SK-N-SH (cell line): Measurements from ENCODE around the gene UBR1. TPM values are rescaled to one million over a fixed set of nuclear protein-coding genes. Genes with fewer than 3 reads are reported as not detected.
"Not testable (repeated sequence)": the region's sequence is repeated elsewhere in the genome, so short reads cannot be mapped to it uniquely, and the experiment has no call there.

Experiments used
- CTCF ChIA-PET: fragments of 300-600, 350-600 bp; formaldehyde crosslinking; extraction: SDS; loops from one replicate; lab custom pipeline; 2021; lab: Yijun Ruan, JAX
- POLR2A ChIA-PET: fragments of 350-600 bp; sonication (Branson Sonifier 250); formaldehyde crosslinking; extraction: SDS; loops from one replicate; lab custom pipeline; 2020; ENCODE audit warnings: antibody characterized with exemption, inconsistent platforms; lab: Yijun Ruan, JAX
- DNase-seq: peaks from one replicate; pipeline ENCODE4 v3.0.0; 2012
- H2AFZ ChIP-seq: fragments of 200-600 bp; sonication (generic); 2 replicates; pipeline ENCODE4 v1.8.1; 2016; ENCODE audit warnings: antibody characterized with exemption, mild to moderate bottlenecking, low read depth
- H3F3A ChIP-seq: fragments of 200-600 bp; sonication (generic); replicated peaks from 2 replicates; pipeline ENCODE3; 2016; ENCODE audit warnings: antibody characterized with exemption, mild to moderate bottlenecking; ENCODE audit not compliant: insufficient read depth
- H3K27ac ChIP-seq, 2 experiments: fragments of 200-500 bp in 1 of 2; fragments of 200-600 bp in 1 of 2; sonication (Bioruptor generic) in 1 of 2; sonication (generic), shearing (Covaris generic) in 1 of 2; 2 replicates each; pipeline versions ENCODE4 v1.5.1 to v1.6.1; 2014 to 2016; ENCODE audit warnings: low read depth in 2 of 2, inconsistent platforms in 1 of 2, low read length in 1 of 2, mild to moderate bottlenecking in 1 of 2, mixed read lengths in 1 of 2
- H3K27me3 ChIP-seq: fragments of 200-600 bp; sonication (generic), shearing (Covaris generic); 2 replicates; pipeline ENCODE4 v1.6.1; 2016; ENCODE audit warnings: mixed run types; ENCODE audit not compliant: insufficient read depth
- H3K36me3 ChIP-seq, 2 experiments: fragments of 200-500 bp in 1 of 2; fragments of 200-600 bp in 1 of 2; sonication (Bioruptor generic) in 1 of 2; sonication (generic) in 1 of 2; replicated peaks in 1 of 2; 2 replicates each; pipeline versions ENCODE3 to v1.5.1; 2014 to 2016; ENCODE audit warnings: low read length in 1 of 2, mild to moderate bottlenecking in 1 of 2; ENCODE audit not compliant: insufficient read depth in 2 of 2, control insufficient read depth in 1 of 2
- H3K4me1 ChIP-seq, 2 experiments: fragments of 200-500 bp in 1 of 2; fragments of 200-600 bp in 1 of 2; sonication (Bioruptor generic) in 1 of 2; sonication (generic), shearing (Covaris generic) in 1 of 2; 2 replicates each; pipeline versions ENCODE4 v1.5.1 to v1.6.1; 2014 to 2016; ENCODE audit warnings: low read depth in 1 of 2, low read length in 1 of 2, mixed run types in 1 of 2; ENCODE audit not compliant: insufficient read depth in 2 of 2, control insufficient read depth in 1 of 2
- H3K4me2 ChIP-seq: fragments of 200-600 bp; sonication (generic), shearing (Covaris generic); 2 replicates; pipeline ENCODE4 v1.6.1; 2017; ENCODE audit warnings: mixed run types
- H3K4me3 ChIP-seq, 2 experiments: fragments of 200-500 bp in 1 of 2; fragments of 200-600 bp in 1 of 2; sonication (Bioruptor generic) in 1 of 2; sonication (generic), shearing (Covaris generic) in 1 of 2; 2 replicates each; pipeline versions ENCODE4 v1.5.1 to v1.8.1; 2014 to 2016; ENCODE audit warnings: low read depth in 2 of 2, inconsistent platforms in 1 of 2, low read length in 1 of 2, mild to moderate bottlenecking in 1 of 2, mixed read lengths in 1 of 2, moderate library complexity in 1 of 2
- H3K79me2 ChIP-seq: fragments of 200-600 bp; sonication (generic); 2 replicates; pipeline ENCODE4 v1.8.1; 2017; ENCODE audit warnings: mild to moderate bottlenecking; ENCODE audit not compliant: insufficient read depth
- H3K9ac ChIP-seq: fragments of 200-600 bp; sonication (generic); 2 replicates; pipeline ENCODE4 v1.6.1; 2017; ENCODE audit warnings: mixed run types
- H3K9me2 ChIP-seq: fragments of 200-600 bp; sonication (generic); 2 replicates; pipeline ENCODE4 v1.6.1; 2017; ENCODE audit warnings: mixed run types
- H3K9me3 ChIP-seq: fragments of 200-600 bp; sonication (generic); 2 replicates; pipeline ENCODE4 v1.6.1; 2017; ENCODE audit warnings: mixed run types, mild to moderate bottlenecking, moderate library complexity
- H4K20me1 ChIP-seq: fragments of 200-600 bp; sonication (generic); 2 replicates; pipeline ENCODE4 v1.6.1; 2017; ENCODE audit warnings: mild to moderate bottlenecking, mixed run types; ENCODE audit not compliant: insufficient read depth
- ELF1 ChIP-seq: IDR thresholded peaks from 2 replicates; pipeline ENCODE4 v1.4.0; 2012
- FOXM1 ChIP-seq: IDR thresholded peaks from 2 replicates; pipeline ENCODE4 v1.4.0; 2012; ENCODE audit warnings: low read depth, mild to moderate bottlenecking
- GABPA ChIP-seq: IDR thresholded peaks from 2 replicates; pipeline ENCODE4 v1.4.0; 2012; ENCODE audit warnings: low read depth, mild to moderate bottlenecking
- GATA2 ChIP-seq: sonication (generic); formaldehyde crosslinking; IDR thresholded peaks from 2 replicates; pipeline ENCODE4 v1.5.0; 2020; ENCODE audit warnings: mild to moderate bottlenecking, missing genetic modification reagents
- JUND ChIP-seq: IDR thresholded peaks from 2 replicates; pipeline ENCODE4 v1.4.0; 2012
- MEF2A ChIP-seq: IDR thresholded peaks from 2 replicates; pipeline ENCODE4 v1.4.0; 2012; ENCODE audit warnings: low read depth, borderline replicate concordance
- POLR2AphosphoS5 ChIP-seq: IDR thresholded peaks from 2 replicates; pipeline ENCODE4 v1.6.1; 2012; ENCODE audit warnings: low read depth, low read length
- RAD21 ChIP-seq: IDR thresholded peaks from 2 replicates; pipeline ENCODE4 v1.6.1; 2012; ENCODE audit warnings: mild to moderate bottlenecking, low read length
- RCOR1 ChIP-seq: fragments of 150-350 bp; IDR thresholded peaks from 2 replicates; pipeline ENCODE4 v1.6.1; 2017; ENCODE audit warnings: antibody characterized with exemption, low read length
- YY1 ChIP-seq: IDR thresholded peaks from 2 replicates; pipeline ENCODE4 v1.4.0; 2012; ENCODE audit warnings: low read depth, mild to moderate bottlenecking
- WGBS: methylation state at CpG from one replicate; pipeline ENCODE4 v1.1.6; 2017; ENCODE audit warnings: low lambda C conversion rate; 5-methylcytosine and 5-hydroxymethylcytosine counted together
- polyA plus RNA-seq, 3 experiments: library from polyadenylated mRNA; depleted of rRNA; stranded (reverse); fragments of >200 nt; gene quantifications; 2 replicates each; pipeline ENCODE4 v1.2.3, GENCODE V29; 2012
- TF ChIP-seq, protein P1 (sequence below): IDR thresholded peaks from 2 replicates; pipeline ENCODE4 v1.4.0; 2012; ENCODE audit warnings: low read depth
- TF ChIP-seq, protein P2 (sequence below): IDR thresholded peaks from 2 replicates; pipeline ENCODE4 v1.6.1; 2012; ENCODE audit warnings: mild to moderate bottlenecking, low read depth, low read length, moderate library complexity
- TF ChIP-seq, protein P3 (sequence below): fragments of 150-350 bp; IDR thresholded peaks from 2 replicates; pipeline ENCODE4 v1.6.1; 2016; ENCODE audit warnings: mild to moderate bottlenecking, low read depth, low read length
- TF ChIP-seq, protein P4 (sequence below): IDR thresholded peaks from 2 replicates; pipeline ENCODE4 v1.4.0; 2012; ENCODE audit warnings: low read depth, borderline replicate concordance

Gene UBR1
- polyA plus RNA-seq, 1 of the 3 experiments (the other 2 are of a cell fraction) = 3.7 TPM

DNA sequence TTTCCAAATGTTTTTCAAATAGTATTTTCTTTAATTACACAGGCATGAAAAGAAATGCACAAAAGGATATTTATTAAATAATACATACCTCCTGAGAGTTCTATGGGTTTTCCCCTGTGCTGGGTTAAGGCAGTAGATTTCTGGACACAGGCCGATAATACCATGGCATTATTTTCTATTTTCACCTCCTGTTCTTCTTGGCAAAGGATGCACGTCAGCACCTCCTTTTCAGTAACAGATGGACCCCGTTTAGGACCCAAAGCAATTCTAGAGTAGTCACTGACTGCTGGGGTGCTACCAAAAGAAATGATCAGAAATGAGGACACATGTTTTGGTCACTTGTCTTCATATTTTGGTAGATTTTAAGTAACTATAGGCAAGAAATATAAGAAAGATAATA is 98.8 kb downstream of the UBR1 start:
- POLR2A ChIA-PET = interaction anchor here (0.6 kb wide), 1 partner anchor 108 kb away, joined by 6 read pairs; no protein-coding TSS in a partner anchor
- H3K9me2 ChIP-seq = no peaks in the 10 kb centered on the region
- H3K4me3 ChIP-seq = no peak overlapping the region
- no peak overlapping the region for H3K4me2 ChIP-seq
- WGBS = 97% methylated on average over 3 of the region's 3 CpGs
- H3F3A ChIP-seq = peaks cover 4% of the 10 kb centered on the region
- H3K4me1 ChIP-seq = no peaks in the 10 kb centered on the region
- no peaks in the 10 kb centered on the region for H3K79me2 ChIP-seq
- no peak for DNase-seq
- H3K9ac ChIP-seq = no peak overlapping the region
- no peaks in the 10 kb centered on the region for H3K27me3 ChIP-seq
- no peaks in the 10 kb centered on the region for H3K9me3 ChIP-seq
- TF ChIP-seq RCOR1 (no peak), FOXM1 (no peak), GABPA (no peak), RAD21 (no peak)
- TF ChIP-seq, protein P1, sequence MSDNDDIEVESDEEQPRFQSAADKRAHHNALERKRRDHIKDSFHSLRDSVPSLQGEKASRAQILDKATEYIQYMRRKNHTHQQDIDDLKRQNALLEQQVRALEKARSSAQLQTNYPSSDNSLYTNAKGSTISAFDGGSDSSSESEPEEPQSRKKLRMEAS = no peak
- H4K20me1 ChIP-seq = no peaks in the 10 kb centered on the region
- H3K36me3 ChIP-seq = peaks cover 53 to 61% of the 10 kb centered on the region in 2 experiments
- no peak overlapping the region for H3K27ac ChIP-seq
- no peak overlapping the region for H2AFZ ChIP-seq
- CTCF ChIA-PET = no interaction called here

DNA sequence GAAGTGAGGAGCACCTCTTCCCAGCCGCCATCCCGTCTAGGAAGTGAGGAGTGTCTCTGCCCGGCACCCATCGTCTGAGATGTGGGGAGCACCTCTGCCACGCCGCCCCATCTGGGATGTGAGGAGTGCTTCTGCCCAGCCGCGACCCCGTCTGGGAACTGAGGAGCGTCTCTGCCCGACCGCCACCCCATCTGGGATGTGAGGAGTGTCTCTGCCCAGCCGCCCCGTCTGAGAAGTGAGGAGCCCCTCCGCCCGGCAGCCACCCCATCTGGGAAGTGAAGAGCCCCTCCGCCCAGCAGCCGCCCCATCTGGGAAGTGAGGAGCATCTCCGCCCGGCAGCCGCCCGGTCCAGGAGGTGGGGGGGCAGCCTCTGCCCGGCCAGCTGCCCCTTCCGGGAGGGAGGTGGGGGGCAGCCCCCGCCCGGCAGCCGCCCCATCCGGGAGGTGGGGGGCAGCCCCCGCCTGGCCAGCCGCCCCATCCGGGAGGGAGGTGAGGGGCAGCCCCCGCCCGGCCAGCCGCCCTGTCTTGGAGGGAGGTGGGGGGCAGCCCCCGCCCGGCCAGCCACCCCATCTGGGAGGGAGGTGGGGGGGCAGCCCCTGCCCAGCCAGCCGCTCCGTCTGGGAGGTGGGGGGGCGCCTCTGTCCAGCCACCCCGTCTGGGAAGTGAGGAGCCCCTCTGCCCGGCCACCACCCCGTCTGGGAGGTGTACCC is 100.8 kb downstream of the UBR1 start:
- CTCF ChIA-PET = not testable (repeated sequence)

DNA sequence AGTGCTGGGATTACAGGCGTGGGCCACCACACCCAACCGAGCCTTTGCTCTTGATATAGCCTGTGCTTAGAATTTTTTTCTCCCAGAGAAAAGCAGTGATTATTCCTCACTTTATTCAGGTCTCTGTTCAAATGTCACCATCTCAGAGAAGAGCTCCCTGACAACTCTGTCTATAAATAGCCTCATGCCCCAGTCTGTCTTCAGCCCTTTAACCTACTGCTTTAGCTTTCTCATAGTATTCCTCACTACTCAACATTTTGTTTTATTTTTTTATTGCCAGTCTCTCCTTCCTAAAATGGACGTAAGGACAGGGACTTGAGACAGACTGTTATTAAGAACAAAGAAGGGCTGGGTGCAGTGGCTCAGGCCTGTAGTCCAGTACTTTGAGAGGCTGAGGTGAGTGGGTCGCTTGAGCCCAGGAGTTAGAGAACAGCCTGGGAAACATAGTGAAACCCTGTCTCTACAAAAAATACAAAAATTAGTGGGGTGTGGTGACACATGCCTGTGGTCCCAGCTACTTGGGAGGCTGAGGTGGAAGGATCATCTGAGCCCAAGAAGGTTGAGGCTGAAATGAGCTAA is 106.5 kb downstream of the UBR1 start:
- Histone ChIP-seq H3K4me3 (no peak overlapping the region), H3F3A (peaks cover 4% of the 10 kb centered on the region), H4K20me1 (no peaks in the 10 kb centered on the region), H3K9me2 (no peaks in the 10 kb centered on the region), H3K27ac (no peak overlapping the region), H3K79me2 (no peaks in the 10 kb centered on the region), H2AFZ (no peak overlapping the region), H3K4me1 (no peaks in the 10 kb centered on the region), H3K36me3 (peaks cover 30 to 51% of the 10 kb centered on the region in 2 experiments), H3K27me3 (no peaks in the 10 kb centered on the region), H3K9ac (no peak overlapping the region), H3K9me3 (no peaks in the 10 kb centered on the region), H3K4me2 (no peak overlapping the region)
- WGBS = 97% methylated on average over 4 of the region's 4 CpGs
- ChIA-PET CTCF (no interaction called here), POLR2A (no interaction called here)
- DNase-seq = no peak
- TF ChIP-seq GATA2 (CRISPR knock-in tag) (no peak), FOXM1 (no peak), MEF2A (no peak), POLR2AphosphoS5 (no peak), ELF1 (no peak), RCOR1 (no peak), RAD21 (no peak), YY1 (no peak), JUND (no peak)
- TF ChIP-seq, protein P2, sequence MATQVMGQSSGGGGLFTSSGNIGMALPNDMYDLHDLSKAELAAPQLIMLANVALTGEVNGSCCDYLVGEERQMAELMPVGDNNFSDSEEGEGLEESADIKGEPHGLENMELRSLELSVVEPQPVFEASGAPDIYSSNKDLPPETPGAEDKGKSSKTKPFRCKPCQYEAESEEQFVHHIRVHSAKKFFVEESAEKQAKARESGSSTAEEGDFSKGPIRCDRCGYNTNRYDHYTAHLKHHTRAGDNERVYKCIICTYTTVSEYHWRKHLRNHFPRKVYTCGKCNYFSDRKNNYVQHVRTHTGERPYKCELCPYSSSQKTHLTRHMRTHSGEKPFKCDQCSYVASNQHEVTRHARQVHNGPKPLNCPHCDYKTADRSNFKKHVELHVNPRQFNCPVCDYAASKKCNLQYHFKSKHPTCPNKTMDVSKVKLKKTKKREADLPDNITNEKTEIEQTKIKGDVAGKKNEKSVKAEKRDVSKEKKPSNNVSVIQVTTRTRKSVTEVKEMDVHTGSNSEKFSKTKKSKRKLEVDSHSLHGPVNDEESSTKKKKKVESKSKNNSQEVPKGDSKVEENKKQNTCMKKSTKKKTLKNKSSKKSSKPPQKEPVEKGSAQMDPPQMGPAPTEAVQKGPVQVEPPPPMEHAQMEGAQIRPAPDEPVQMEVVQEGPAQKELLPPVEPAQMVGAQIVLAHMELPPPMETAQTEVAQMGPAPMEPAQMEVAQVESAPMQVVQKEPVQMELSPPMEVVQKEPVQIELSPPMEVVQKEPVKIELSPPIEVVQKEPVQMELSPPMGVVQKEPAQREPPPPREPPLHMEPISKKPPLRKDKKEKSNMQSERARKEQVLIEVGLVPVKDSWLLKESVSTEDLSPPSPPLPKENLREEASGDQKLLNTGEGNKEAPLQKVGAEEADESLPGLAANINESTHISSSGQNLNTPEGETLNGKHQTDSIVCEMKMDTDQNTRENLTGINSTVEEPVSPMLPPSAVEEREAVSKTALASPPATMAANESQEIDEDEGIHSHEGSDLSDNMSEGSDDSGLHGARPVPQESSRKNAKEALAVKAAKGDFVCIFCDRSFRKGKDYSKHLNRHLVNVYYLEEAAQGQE = no peak
- TF ChIP-seq, protein P3, sequence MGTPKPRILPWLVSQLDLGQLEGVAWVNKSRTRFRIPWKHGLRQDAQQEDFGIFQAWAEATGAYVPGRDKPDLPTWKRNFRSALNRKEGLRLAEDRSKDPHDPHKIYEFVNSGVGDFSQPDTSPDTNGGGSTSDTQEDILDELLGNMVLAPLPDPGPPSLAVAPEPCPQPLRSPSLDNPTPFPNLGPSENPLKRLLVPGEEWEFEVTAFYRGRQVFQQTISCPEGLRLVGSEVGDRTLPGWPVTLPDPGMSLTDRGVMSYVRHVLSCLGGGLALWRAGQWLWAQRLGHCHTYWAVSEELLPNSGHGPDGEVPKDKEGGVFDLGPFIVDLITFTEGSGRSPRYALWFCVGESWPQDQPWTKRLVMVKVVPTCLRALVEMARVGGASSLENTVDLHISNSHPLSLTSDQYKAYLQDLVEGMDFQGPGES = no peak
- TF ChIP-seq, protein P4, sequence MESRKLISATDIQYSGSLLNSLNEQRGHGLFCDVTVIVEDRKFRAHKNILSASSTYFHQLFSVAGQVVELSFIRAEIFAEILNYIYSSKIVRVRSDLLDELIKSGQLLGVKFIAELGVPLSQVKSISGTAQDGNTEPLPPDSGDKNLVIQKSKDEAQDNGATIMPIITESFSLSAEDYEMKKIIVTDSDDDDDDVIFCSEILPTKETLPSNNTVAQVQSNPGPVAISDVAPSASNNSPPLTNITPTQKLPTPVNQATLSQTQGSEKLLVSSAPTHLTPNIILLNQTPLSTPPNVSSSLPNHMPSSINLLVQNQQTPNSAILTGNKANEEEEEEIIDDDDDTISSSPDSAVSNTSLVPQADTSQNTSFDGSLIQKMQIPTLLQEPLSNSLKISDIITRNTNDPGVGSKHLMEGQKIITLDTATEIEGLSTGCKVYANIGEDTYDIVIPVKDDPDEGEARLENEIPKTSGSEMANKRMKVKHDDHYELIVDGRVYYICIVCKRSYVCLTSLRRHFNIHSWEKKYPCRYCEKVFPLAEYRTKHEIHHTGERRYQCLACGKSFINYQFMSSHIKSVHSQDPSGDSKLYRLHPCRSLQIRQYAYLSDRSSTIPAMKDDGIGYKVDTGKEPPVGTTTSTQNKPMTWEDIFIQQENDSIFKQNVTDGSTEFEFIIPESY = no peak

More for the DNA sequence above, 100.8 kb downstream of the UBR1 start:
- peaks cover 46 to 58% of the 10 kb centered on the region in 2 experiments for H3K36me3 ChIP-seq
- H3K27ac ChIP-seq, H3K4me2 ChIP-seq, H3K9me3 ChIP-seq, H3K4me3 ChIP-seq, H3K9me2 ChIP-seq, H3K27me3 ChIP-seq, POLR2A ChIA-PET, H3K4me1 ChIP-seq, DNase-seq, H2AFZ ChIP-seq, H3K79me2 ChIP-seq, H3K9ac ChIP-seq, H3F3A ChIP-seq, H4K20me1 ChIP-seq: not testable (repeated sequence)
- WGBS = 96% methylated on average over 9 of the region's 42 CpGs
